Keratinocyte (primary cell): ENCODE results near the gene CISTR. TPM values are rescaled to one million over a fixed set of nuclear protein-coding genes. Genes with fewer than 3 reads are reported as not detected.
A peak's percentile ranks its signal among the peaks of the same experiment; 100 is the strongest.

Experiments
- DNase-seq: peaks from one replicate; pipeline ENCODE4 v3.0.0-alpha.2; 2011; ENCODE audit warnings: low read depth, missing footprints, low spot score
- FAIRE-seq: peaks from 2 replicates; lab custom pipeline; 2011; peaks lifted over from hg19 to GRCh38; lab: Jason Lieb, UNC
- H2AFZ ChIP-seq: 2 replicates; pipeline ENCODE4 v1.6.0; 2012; ENCODE audit warnings: low read length, control low read depth, inconsistent platforms; ENCODE audit not compliant: control insufficient read depth
- H3K27ac ChIP-seq: 2 replicates; pipeline ENCODE4 v1.5.1; 2011; ENCODE audit warnings: low read length; ENCODE audit not compliant: control insufficient read depth, insufficient read depth
- H3K27me3 ChIP-seq: 3 replicates; pipeline ENCODE4 v1.6.0; 2011; ENCODE audit warnings: low read length; ENCODE audit not compliant: control insufficient read depth, insufficient read depth; ENCODE audit errors: extremely low read depth
- H3K36me3 ChIP-seq, 2 experiments: 2 replicates in 1 of 2; 3 replicates in 1 of 2; pipeline ENCODE4 v1.5.1; 2011; ENCODE audit warnings: low read length in 2 of 2, mild to moderate bottlenecking in 1 of 2; ENCODE audit not compliant: control insufficient read depth in 2 of 2, insufficient read depth in 2 of 2; ENCODE audit errors: extremely low read depth in 1 of 2
- H3K4me1 ChIP-seq: 3 replicates; pipeline ENCODE4 v1.5.1; 2011; ENCODE audit warnings: low read length; ENCODE audit not compliant: control insufficient read depth, insufficient read depth; ENCODE audit errors: extremely low read depth
- H3K4me2 ChIP-seq: 3 replicates; pipeline ENCODE4 v1.6.0; 2011; ENCODE audit warnings: low read depth, low read length; ENCODE audit not compliant: control insufficient read depth, insufficient read depth; ENCODE audit errors: extremely low read depth
- H3K4me3 ChIP-seq, 3 experiments: fragments of 200-600 bp in 1 of 3; sonication (generic) in 1 of 3; 2 replicates in 2 of 3; 3 replicates in 1 of 3; pipeline ENCODE4 v1.5.1; 2011 to 2016; ENCODE audit warnings: low read length in 3 of 3, mild to moderate bottlenecking in 3 of 3, control low read depth in 2 of 3, inconsistent platforms in 1 of 3, low read depth in 1 of 3, mixed read lengths in 1 of 3, mixed run types in 1 of 3, moderate library complexity in 1 of 3; ENCODE audit not compliant: control insufficient read depth in 2 of 3, insufficient read depth in 2 of 3; ENCODE audit errors: extremely low read depth in 1 of 3
- H3K79me2 ChIP-seq: 2 replicates; pipeline ENCODE4 v1.6.0; 2012; ENCODE audit warnings: low read length; ENCODE audit not compliant: control insufficient read depth, insufficient read depth
- H3K9ac ChIP-seq: 3 replicates; pipeline ENCODE4 v1.6.0; 2011; ENCODE audit warnings: low read length; ENCODE audit not compliant: control insufficient read depth, insufficient read depth; ENCODE audit errors: extremely low read depth
- H3K9me1 ChIP-seq: 3 replicates; pipeline ENCODE4 v1.6.0; 2011; ENCODE audit warnings: low read length; ENCODE audit not compliant: control insufficient read depth, insufficient read depth; ENCODE audit errors: extremely low read depth
- H3K9me3 ChIP-seq: 2 replicates; pipeline ENCODE4 v1.5.1; 2012; ENCODE audit warnings: low read depth, low read length; ENCODE audit not compliant: control insufficient read depth
- H4K20me1 ChIP-seq: 3 replicates; pipeline ENCODE4 v1.6.0; 2011; ENCODE audit warnings: low read length; ENCODE audit not compliant: control insufficient read depth, insufficient read depth; ENCODE audit errors: extremely low read depth
- EZH2 ChIP-seq: IDR thresholded peaks from one replicate; pipeline ENCODE4 v1.6.1; 2012; ENCODE audit warnings: inconsistent platforms, mild to moderate bottlenecking, low read length, moderate library complexity
- dilution Hi-C: fragments of 300-500 bp; cut with MboI; formaldehyde crosslinking; loops from one replicate; pipeline ENCODE4 v1.7.0; 2020; ENCODE audit warnings: low sequenced_read_pairs; ENCODE audit not compliant: extremely low pct_ligation_motif_present
- polyA minus RNA-seq, 3 experiments: library from RNA; depleted of rRNA, polyadenylated mRNA; stranded (reverse); fragments of >200 nt; gene quantifications; 1 replicate in 1 of 3; 2 replicates in 1 of 3; 3 replicates in 1 of 3; pipeline ENCODE4 v1.2.3, GENCODE V29; 2011
- polyA plus RNA-seq, 5 experiments: library from polyadenylated mRNA; depleted of rRNA in 3 of 5; stranded (reverse) in 3 of 5; stranded (forward) in 1 of 5; unstranded in 1 of 5; fragments of >200 nt; gene quantifications; 1 replicate in 1 of 5; 2 replicates in 3 of 5; 3 replicates in 1 of 5; pipeline versions ENCODE4 v1.2.1 to v1.2.3, GENCODE V29; 2011 to 2012; ENCODE audit warnings: missing spikeins in 2 of 5, low read depth in 1 of 5, low replicate concordance in 1 of 5
- TF ChIP-seq, protein P1 (sequence below), 3 experiments: IDR thresholded peaks in 1 of 3; conservative IDR thresholded peaks in 1 of 3; optimal IDR thresholded peaks in 1 of 3; 2 replicates in 2 of 3; 3 replicates in 1 of 3; pipeline versions ENCODE3 to v1.5.1; 2011; ENCODE audit warnings: low read length in 3 of 3, mild to moderate bottlenecking in 3 of 3, moderate library complexity in 2 of 3, control low read depth in 1 of 3, inconsistent platforms in 1 of 3; ENCODE audit not compliant: insufficient read depth in 2 of 3; ENCODE audit errors: extremely low read depth in 1 of 3

Gene CISTR
- polyA plus RNA-seq (not detected in 3 replicates), polyA minus RNA-seq (not detected in 3 replicates)
- polyA plus RNA-seq (2011; ENCODE audit: low read depth), result not detected
- not detected in 2 replicates for polyA plus RNA-seq (2011; cell fraction: cytosol; rRNA removed)
- polyA plus RNA-seq (2011; cell fraction: nucleus; rRNA removed), result not detected in 2 replicates
- polyA plus RNA-seq (2012; ENCODE audit: low replicate concordance), result not detected in 2 replicates
- polyA minus RNA-seq (2011; cell fraction: cytosol; rRNA and poly(A)+ RNA removed), result not detected
- not detected in 2 replicates for polyA minus RNA-seq (2011; cell fraction: nucleus; rRNA and poly(A)+ RNA removed)

DNA sequence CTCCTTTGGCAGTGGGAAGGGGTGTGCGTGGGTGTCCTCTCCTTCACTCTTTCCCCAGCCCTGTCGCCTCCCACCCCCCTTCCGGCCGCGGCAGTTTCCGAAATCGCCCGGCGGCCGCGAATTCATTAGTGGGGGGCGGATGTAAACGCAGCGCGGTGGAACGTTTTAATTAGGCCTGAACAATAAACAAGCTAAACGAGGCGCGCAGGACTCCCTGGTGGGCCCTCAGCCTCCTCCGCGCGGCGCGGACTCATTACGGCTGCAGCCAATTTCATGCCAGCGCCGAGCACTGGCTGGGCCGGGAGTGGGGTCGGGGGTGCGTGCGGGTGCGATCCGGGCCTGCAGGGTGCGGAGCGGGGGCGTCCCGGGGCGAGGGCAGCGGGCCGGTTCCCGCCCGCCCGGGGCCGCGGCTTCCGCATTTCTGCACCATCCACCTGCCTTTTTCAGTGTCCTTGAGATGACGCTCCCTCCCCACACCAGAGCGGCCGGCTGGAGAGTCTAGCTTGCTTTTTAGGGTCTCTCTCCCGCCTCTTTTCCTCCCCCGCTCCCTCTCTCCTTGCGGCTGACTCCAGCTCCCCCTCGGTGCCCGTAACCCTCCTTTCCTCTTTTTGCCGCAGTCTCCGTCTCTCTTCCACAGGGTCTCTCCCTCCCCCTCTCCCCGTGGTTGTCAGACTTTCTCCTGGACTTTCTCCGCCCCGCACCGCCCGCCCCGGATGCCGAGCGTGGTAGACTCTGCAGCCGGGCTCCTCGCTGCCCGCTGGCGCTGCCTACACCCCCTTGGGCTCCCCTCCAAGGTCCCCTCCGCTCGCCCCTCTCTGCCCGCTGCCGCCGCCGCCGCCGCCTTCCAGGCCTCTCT lies at the start of gene CISTR:
Gene CISTR (minus strand): TSS at position 644 of the 856 bp plus-strand sequence.
- dilution Hi-C loops, result loop anchor here (25.0 kb wide), 1 partner anchor 186 kb away; the partner anchor contains the start of gene HOXC13
- Histone ChIP-seq H3K4me3 (peak within 1 kb of the TSS; percentile 12 to 43 (median 24)), H3K27ac (no peak within 1 kb of the TSS), H3K9me1 (no peaks in the 10 kb centered on the region), H3K79me2 (no peaks in the 10 kb centered on the region), H3K4me1 (no peaks in the 10 kb centered on the region), H2AFZ (no peak within 1 kb of the TSS), H3K27me3 (peaks cover 66% of the 10 kb centered on the region), H3K4me2 (peak within 1 kb of the TSS; percentile 73), H4K20me1 (no peaks in the 10 kb centered on the region), H3K36me3 (no peaks in the 10 kb centered on the region), H3K9me3 (no peaks in the 10 kb centered on the region), H3K9ac (no peak within 1 kb of the TSS)
- no peak for FAIRE-seq
- peak; percentile 83 for TF ChIP-seq EZH2
- TF ChIP-seq, protein P1, sequence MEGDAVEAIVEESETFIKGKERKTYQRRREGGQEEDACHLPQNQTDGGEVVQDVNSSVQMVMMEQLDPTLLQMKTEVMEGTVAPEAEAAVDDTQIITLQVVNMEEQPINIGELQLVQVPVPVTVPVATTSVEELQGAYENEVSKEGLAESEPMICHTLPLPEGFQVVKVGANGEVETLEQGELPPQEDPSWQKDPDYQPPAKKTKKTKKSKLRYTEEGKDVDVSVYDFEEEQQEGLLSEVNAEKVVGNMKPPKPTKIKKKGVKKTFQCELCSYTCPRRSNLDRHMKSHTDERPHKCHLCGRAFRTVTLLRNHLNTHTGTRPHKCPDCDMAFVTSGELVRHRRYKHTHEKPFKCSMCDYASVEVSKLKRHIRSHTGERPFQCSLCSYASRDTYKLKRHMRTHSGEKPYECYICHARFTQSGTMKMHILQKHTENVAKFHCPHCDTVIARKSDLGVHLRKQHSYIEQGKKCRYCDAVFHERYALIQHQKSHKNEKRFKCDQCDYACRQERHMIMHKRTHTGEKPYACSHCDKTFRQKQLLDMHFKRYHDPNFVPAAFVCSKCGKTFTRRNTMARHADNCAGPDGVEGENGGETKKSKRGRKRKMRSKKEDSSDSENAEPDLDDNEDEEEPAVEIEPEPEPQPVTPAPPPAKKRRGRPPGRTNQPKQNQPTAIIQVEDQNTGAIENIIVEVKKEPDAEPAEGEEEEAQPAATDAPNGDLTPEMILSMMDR (optimal IDR thresholded peaks at IDR 0.05 in 1 of 3, IDR thresholded peaks at IDR 0.05 in 1 of 3, conservative IDR thresholded peaks at IDR 0.05 in 1 of 3; ENCODE audit: extremely low read depth in 1 of 3, insufficient read depth in 2 of 3, low read length in 3 of 3), result no peak
- DNase-seq, result no peak

DNA sequence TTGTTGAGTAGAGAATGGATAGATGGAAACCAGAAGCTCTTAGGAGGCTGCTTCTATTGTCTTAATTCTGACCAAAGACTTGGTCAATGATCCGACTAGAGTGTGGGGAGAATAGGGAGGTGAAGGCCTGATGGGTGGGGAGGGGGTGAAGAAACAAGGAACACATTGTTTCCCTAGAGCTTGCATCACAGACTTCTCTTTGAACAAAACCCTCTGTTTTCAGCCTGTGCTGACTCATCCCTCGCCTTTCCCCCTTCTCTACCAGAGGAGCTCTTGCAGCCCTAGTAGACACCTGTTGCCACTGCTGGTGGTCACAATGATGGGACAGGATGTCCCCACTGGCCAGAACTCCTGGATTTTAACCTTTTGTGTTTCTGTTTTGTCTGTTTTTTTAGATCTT lies 46.8 kb upstream of the CISTR start:
- dilution Hi-C loops, result no loop called here
- no peak for TF ChIP-seq EZH2
- TF ChIP-seq, protein P1 (optimal IDR thresholded peaks at IDR 0.05 in 1 of 3, IDR thresholded peaks at IDR 0.05 in 1 of 3, conservative IDR thresholded peaks at IDR 0.05 in 1 of 3; ENCODE audit: extremely low read depth in 1 of 3, insufficient read depth in 2 of 3, low read length in 3 of 3), result no peak
- no peak overlapping the region for H3K27ac ChIP-seq
- no peaks in the 10 kb centered on the region for H3K79me2 ChIP-seq
- H4K20me1 ChIP-seq, result no peaks in the 10 kb centered on the region
- no peak overlapping the region for H2AFZ ChIP-seq
- H3K27me3 ChIP-seq, result no peaks in the 10 kb centered on the region
- H3K9ac ChIP-seq, result no peak overlapping the region
- peak; percentile 69 for FAIRE-seq
- no peaks in the 10 kb centered on the region for H3K9me3 ChIP-seq
- H3K9me1 ChIP-seq, result no peaks in the 10 kb centered on the region
- peaks cover 6% of the 10 kb centered on the region for H3K4me1 ChIP-seq
- no peak overlapping the region for H3K4me3 ChIP-seq
- H3K36me3 ChIP-seq, result no peaks in the 10 kb centered on the region
- DNase-seq, result no peak
- H3K4me2 ChIP-seq, result no peak overlapping the region
